ENCODE data around the gene MAPK8IP3.
"Not testable (repeated sequence)": the region's sequence is repeated elsewhere in the genome, so short reads cannot be mapped to it uniquely, and the experiment has no call there.

The MAPK8IP3 gene

DNA sequence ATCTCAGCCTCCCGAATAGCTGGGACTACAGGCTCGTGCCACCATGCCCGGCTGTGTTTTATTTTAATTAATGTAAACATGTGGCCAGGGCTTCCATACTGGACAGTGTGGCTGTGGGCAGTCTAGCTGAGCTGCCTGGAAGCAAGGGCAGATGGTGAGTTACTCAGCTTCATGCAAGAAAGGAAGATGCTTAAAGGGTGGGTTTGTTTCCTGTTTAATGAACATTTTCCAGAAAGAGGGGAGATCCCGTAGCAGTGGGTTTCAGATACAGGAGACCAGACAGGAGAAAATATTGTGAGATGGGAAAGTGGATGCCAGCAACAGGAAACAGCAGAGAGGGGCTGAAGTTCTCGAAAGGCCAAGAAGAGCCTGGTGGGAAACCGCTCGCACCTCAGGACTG lies 7.3 kb downstream of the MAPK8IP3 start:
- no peak for DNase-seq (ENCODE audit: low read depth in 1 of 2, low spot score in 1 of 2)
- Histone ChIP-seq H3K4me3 (replicated peaks; ENCODE audit: insufficient read depth, low read length) (no peak overlapping the region), H3K27ac (replicated peaks) (no peak overlapping the region), H3K27me3 (ENCODE audit: insufficient read depth, poor library complexity, severe bottlenecking) (no peaks in the 10 kb centered on the region)
- TF ChIP-seq POLR2AphosphoS5 (IDR thresholded peaks at IDR 0.05; ENCODE audit: low read depth) = no peak
- no peak for TF ChIP-seq REST (IDR thresholded peaks at IDR 0.05; ENCODE audit: insufficient replicate concordance, low read depth)
- TF ChIP-seq SPI1 (IDR thresholded peaks at IDR 0.05; ENCODE audit: borderline replicate concordance, low read depth) = no peak
- TF ChIP-seq GABPA (IDR thresholded peaks at IDR 0.05; ENCODE audit: low read depth) = no peak
- TF ChIP-seq, protein P1, sequence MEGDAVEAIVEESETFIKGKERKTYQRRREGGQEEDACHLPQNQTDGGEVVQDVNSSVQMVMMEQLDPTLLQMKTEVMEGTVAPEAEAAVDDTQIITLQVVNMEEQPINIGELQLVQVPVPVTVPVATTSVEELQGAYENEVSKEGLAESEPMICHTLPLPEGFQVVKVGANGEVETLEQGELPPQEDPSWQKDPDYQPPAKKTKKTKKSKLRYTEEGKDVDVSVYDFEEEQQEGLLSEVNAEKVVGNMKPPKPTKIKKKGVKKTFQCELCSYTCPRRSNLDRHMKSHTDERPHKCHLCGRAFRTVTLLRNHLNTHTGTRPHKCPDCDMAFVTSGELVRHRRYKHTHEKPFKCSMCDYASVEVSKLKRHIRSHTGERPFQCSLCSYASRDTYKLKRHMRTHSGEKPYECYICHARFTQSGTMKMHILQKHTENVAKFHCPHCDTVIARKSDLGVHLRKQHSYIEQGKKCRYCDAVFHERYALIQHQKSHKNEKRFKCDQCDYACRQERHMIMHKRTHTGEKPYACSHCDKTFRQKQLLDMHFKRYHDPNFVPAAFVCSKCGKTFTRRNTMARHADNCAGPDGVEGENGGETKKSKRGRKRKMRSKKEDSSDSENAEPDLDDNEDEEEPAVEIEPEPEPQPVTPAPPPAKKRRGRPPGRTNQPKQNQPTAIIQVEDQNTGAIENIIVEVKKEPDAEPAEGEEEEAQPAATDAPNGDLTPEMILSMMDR (IDR thresholded peaks at IDR 0.05; ENCODE audit: insufficient read depth, low read length) = no peak

DNA sequence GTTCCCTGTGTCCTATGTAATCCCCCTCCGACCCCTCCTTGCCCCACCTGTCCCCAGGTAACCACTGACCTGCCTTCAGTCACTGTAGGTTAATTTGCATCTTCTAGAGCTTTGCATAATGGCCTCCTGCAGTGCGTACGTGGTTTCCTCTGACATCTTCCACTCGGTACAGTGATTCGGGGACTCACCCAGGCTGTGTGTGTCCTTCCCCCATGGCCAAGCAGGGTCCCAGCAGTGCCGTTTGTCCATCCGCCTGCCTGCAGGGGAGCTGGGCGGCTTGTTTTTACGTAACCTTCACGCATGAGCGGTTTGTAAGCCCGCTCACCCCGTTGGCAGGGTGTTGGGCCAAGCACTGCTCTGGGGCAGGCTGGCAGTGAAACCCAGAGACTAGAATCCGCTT lies 7.9 kb downstream of the MAPK8IP3 start:
- H3K4me3 ChIP-seq (replicated peaks; ENCODE audit: insufficient read depth, low read length) = no peak overlapping the region
- no peak overlapping the region for H3K27ac ChIP-seq (replicated peaks)
- no peaks in the 10 kb centered on the region for H3K27me3 ChIP-seq (ENCODE audit: insufficient read depth, poor library complexity, severe bottlenecking)
- DNase-seq (ENCODE audit: low read depth in 1 of 2, low spot score in 1 of 2) = no peak
- TF ChIP-seq SPI1 (IDR thresholded peaks at IDR 0.05; ENCODE audit: borderline replicate concordance, low read depth) (no peak), GABPA (IDR thresholded peaks at IDR 0.05; ENCODE audit: low read depth) (no peak), POLR2AphosphoS5 (IDR thresholded peaks at IDR 0.05; ENCODE audit: low read depth) (no peak), REST (IDR thresholded peaks at IDR 0.05; ENCODE audit: insufficient replicate concordance, low read depth) (no peak)
- TF ChIP-seq, protein P1 (IDR thresholded peaks at IDR 0.05; ENCODE audit: insufficient read depth, low read length) = no peak

GRCh38 chr16:1715220-1715619 lies 9.2 kb downstream of the MAPK8IP3 start:
- Histone ChIP-seq H3K4me3 (replicated peaks; ENCODE audit: insufficient read depth, low read length) (no peak overlapping the region), H3K27ac (replicated peaks) (no peak overlapping the region), H3K27me3 (ENCODE audit: insufficient read depth, poor library complexity, severe bottlenecking) (no peaks in the 10 kb centered on the region)
- no peak for TF ChIP-seq SPI1 (IDR thresholded peaks at IDR 0.05; ENCODE audit: borderline replicate concordance, low read depth)
- TF ChIP-seq POLR2AphosphoS5 (IDR thresholded peaks at IDR 0.05; ENCODE audit: low read depth) = no peak
- TF ChIP-seq, protein P1 (IDR thresholded peaks at IDR 0.05; ENCODE audit: insufficient read depth, low read length) = no peak
- no peak for TF ChIP-seq GABPA (IDR thresholded peaks at IDR 0.05; ENCODE audit: low read depth)
- TF ChIP-seq REST (IDR thresholded peaks at IDR 0.05; ENCODE audit: insufficient replicate concordance, low read depth) = no peak
- no peak for DNase-seq (ENCODE audit: low read depth in 1 of 2, low spot score in 1 of 2)

DNA sequence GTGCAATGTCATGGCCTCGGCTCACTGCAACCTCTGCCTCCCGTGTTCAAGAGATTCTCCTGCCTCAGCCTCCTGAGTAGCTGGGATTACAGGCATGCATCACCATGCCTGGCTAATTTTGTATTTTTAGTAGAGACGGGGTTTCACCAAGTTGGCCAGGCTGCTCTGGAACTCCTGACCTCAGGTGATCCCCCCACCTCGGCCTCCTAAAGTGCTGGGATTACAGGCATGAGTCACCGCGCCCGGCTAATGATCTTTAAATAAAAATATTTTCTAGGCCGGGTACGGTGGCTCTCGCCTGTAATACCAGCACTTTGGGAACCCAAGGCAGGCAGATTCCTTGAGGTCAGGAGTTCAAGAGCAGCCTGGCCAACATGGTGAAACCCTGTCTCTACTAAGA lies 12.2 kb downstream of the MAPK8IP3 start:
- not testable (repeated sequence) for H3K27ac ChIP-seq (replicated peaks); DNase-seq (ENCODE audit: low read depth in 1 of 2, low spot score in 1 of 2); H3K4me3 ChIP-seq (replicated peaks; ENCODE audit: insufficient read depth, low read length); H3K27me3 ChIP-seq (ENCODE audit: insufficient read depth, poor library complexity, severe bottlenecking)
